ENCODE data around the gene NR3C1. TPM values are rescaled to one million over a fixed set of nuclear protein-coding genes. Genes with fewer than 3 reads are reported as not detected.

NR3C1 gene
- polyA plus RNA-seq, 1 donor from 2014 or later: 2.3 TPM

DNA sequence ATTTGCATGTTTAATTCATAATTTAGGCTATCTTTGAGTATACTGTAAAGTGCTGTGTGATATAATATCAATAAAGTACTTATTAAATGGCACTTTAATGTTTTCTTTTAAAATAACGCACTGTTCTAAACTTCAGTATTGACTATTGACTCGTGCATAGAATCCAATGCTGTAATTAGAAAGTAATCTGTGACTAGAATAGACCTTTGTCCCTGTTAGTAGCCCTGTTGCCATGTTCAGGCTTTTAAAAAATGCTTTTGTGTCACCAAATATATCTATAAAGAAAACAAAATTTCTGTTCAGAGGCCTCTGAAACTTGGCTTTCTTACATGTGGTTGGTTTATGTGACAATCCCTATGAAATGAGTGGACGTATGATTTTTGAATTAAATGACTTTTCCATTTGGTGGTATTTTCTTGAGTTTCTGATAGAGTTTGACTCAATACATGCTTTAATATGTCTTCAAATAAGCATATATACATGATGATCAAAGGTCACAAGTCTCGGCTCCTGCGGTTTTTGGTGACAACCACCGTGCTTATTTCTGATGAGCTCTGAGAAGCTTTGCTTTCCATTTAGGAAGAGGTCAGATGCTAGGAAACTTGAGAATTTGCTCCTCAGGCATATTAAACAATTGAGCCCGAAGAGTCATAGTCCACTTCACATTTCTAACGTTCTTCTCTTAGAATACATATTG is 174.7 kb downstream of the NR3C1 start:
- Histone ChIP-seq H3K27me3 (ENCODE audit: insufficient read depth, low read depth, low read length) (no peaks in the 10 kb centered on the region), H3K27ac (ENCODE audit: low read length) (no peak overlapping the region), H3K9me3 (ENCODE audit: low read length) (no peaks in the 10 kb centered on the region), H3K36me3 (ENCODE audit: insufficient read depth, low read length) (no peaks in the 10 kb centered on the region), H3K4me3 (ENCODE audit: low read length) (no peak overlapping the region), H3K9me2 (ENCODE audit: insufficient read depth, low read length) (no peaks in the 10 kb centered on the region), H2AFZ (ENCODE audit: low read depth, low read length) (no peak overlapping the region), H3F3A (ENCODE audit: insufficient read depth, low read length, poor library complexity, severe bottlenecking) (peaks cover 5% of the 10 kb centered on the region), H3K9ac (ENCODE audit: low read length) (no peak overlapping the region), H3K79me2 (replicated peaks; ENCODE audit: insufficient read depth, low read length) (no peaks in the 10 kb centered on the region), H3K4me2 (ENCODE audit: low read length) (no peak overlapping the region), H4K20me1 (ENCODE audit: insufficient read depth) (no peaks in the 10 kb centered on the region)
- TF ChIP-seq TAF1 (IDR thresholded peaks at IDR 0.05; ENCODE audit: low read depth) (no peak), RAD21 (conservative IDR thresholded peaks at IDR 0.05) (no peak), EP300 (conservative IDR thresholded peaks at IDR 0.05; ENCODE audit: poor library complexity, severe bottlenecking) (no peak), POLR2AphosphoS5 (IDR thresholded peaks at IDR 0.05) (no peak), EZH2 (IDR thresholded peaks at IDR 0.05; ENCODE audit: borderline replicate concordance, insufficient read depth, low read length, poor library complexity, severe bottlenecking) (no peak), MXI1 (conservative IDR thresholded peaks at IDR 0.05; ENCODE audit: poor library complexity, severe bottlenecking) (no peak), SMC3 (conservative IDR thresholded peaks at IDR 0.05; ENCODE audit: poor library complexity) (no peak)
- TF ChIP-seq, protein P1, sequence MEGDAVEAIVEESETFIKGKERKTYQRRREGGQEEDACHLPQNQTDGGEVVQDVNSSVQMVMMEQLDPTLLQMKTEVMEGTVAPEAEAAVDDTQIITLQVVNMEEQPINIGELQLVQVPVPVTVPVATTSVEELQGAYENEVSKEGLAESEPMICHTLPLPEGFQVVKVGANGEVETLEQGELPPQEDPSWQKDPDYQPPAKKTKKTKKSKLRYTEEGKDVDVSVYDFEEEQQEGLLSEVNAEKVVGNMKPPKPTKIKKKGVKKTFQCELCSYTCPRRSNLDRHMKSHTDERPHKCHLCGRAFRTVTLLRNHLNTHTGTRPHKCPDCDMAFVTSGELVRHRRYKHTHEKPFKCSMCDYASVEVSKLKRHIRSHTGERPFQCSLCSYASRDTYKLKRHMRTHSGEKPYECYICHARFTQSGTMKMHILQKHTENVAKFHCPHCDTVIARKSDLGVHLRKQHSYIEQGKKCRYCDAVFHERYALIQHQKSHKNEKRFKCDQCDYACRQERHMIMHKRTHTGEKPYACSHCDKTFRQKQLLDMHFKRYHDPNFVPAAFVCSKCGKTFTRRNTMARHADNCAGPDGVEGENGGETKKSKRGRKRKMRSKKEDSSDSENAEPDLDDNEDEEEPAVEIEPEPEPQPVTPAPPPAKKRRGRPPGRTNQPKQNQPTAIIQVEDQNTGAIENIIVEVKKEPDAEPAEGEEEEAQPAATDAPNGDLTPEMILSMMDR (IDR thresholded peaks at IDR 0.05; ENCODE audit: poor library complexity, severe bottlenecking): no peak
- TF ChIP-seq, protein P2, sequence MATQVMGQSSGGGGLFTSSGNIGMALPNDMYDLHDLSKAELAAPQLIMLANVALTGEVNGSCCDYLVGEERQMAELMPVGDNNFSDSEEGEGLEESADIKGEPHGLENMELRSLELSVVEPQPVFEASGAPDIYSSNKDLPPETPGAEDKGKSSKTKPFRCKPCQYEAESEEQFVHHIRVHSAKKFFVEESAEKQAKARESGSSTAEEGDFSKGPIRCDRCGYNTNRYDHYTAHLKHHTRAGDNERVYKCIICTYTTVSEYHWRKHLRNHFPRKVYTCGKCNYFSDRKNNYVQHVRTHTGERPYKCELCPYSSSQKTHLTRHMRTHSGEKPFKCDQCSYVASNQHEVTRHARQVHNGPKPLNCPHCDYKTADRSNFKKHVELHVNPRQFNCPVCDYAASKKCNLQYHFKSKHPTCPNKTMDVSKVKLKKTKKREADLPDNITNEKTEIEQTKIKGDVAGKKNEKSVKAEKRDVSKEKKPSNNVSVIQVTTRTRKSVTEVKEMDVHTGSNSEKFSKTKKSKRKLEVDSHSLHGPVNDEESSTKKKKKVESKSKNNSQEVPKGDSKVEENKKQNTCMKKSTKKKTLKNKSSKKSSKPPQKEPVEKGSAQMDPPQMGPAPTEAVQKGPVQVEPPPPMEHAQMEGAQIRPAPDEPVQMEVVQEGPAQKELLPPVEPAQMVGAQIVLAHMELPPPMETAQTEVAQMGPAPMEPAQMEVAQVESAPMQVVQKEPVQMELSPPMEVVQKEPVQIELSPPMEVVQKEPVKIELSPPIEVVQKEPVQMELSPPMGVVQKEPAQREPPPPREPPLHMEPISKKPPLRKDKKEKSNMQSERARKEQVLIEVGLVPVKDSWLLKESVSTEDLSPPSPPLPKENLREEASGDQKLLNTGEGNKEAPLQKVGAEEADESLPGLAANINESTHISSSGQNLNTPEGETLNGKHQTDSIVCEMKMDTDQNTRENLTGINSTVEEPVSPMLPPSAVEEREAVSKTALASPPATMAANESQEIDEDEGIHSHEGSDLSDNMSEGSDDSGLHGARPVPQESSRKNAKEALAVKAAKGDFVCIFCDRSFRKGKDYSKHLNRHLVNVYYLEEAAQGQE (IDR thresholded peaks at IDR 0.05; ENCODE audit: borderline replicate concordance): no peak

Small RNAs within 50 kb of the gene (small RNA-seq; reads per million reads assigned to genes)
- 0 reads per million in 3 experiments for gene AC091925.2

Measured in neural cell (in vitro differentiated cells).